NCI-H774 (cell line): ENCODE data around the gene CCDC91.
"Not testable (repeated sequence)": the region's sequence is repeated elsewhere in the genome, so short reads cannot be mapped to it uniquely, and the experiment has no call there.

Experiments used
- DNase-seq: peaks from one replicate; lab custom pipeline; 2025; lab: John Stamatoyannopoulos, UW

CCDC91 gene

DNA sequence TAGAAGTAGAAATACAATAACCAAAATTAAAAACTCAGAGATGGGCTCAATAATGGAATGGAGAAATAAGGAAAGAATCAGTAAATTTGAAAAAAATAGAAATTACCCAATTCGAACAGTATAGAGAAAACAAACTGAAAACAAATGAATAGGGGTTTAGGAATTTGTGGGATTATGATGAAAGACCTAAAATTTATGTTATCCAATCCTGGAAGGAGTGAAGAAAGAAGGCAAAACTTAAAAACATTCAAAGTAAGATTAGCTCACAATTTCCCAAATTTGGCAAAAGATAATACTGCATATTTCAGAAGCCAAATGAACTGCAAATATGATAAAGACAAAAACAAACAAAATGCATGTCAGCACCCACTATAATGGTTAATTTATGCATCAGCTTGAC lies 177.1 kb downstream of the CCDC91 start:
- no peak for DNase-seq

DNA sequence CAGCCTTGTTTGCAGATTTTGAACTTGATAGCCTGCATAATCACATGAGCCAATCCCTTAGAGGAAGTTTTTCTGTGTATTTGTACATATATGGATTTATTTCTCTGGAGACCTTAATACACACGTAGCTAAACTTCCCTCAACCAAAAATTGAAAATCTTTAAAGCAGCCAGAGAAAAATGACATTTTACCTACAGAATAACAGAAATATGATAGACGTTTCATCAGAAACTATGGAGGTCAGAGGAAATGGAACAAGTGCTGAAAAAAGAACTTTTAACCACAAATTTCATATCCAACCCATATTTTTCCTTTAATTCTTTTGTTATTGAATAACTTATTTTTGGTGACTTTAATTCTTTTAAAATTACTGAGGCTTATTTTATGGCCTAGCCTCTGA lies 177.7 kb downstream of the CCDC91 start:
- no peak for DNase-seq

DNA sequence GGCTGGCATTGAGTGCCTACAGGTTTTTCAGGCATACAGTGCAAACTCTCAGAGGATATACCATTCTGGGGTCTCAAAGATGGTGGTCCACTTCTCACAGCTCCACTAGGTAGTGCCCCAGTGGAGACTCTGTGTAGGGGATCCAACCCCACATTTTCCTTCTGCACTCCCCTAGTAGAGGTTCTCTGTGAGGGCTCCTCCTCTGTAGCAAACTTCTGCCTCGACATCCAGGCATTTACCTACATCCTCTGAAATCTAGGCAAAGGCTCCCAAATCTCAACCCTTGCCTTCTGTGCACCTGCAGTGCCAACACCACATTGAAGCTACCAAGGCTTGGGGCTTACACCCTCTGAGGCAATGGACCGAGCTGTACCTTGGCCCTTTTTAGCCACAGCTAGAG lies 179.2 kb downstream of the CCDC91 start:
- DNase-seq: no peak

DNA sequence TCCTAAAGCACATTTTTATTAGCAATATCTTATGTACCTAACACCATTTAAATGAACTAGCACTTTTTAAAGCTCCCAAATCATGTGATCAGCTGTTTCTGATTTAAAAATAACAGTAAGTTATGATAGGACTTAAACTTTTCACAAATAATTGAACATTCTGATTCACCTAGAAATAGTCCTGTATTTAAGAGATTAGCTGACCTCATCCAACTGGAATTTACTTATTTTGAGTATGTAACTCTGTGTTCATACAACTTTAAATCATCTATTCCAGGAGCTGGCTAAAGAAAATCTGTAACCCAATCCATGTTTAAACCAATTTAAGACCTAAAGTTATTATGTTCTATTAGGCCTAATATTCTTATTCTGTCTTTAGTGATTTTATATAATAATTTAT lies 184.3 kb downstream of the CCDC91 start:
- DNase-seq: no peak

DNA sequence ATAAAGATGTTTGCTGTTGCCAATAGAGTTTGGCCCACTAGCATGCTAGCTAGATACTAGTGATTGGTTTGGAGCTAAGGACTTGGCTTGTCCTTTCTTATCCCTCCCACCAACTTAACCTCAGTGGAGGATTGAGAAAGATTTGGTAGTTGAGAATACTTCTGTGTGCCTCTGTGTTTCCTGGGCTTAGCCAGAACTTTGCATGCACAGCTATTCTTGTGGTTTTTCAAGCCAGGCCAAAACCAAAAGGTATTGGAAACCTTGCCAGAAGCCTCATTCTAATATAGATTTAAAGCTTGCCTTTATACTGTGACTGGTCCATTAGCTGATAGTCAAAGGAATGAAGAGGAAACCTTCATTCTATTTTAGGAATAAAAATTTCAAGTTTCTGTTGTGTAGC lies 188.5 kb downstream of the CCDC91 start:
- DNase-seq: no peak

DNA sequence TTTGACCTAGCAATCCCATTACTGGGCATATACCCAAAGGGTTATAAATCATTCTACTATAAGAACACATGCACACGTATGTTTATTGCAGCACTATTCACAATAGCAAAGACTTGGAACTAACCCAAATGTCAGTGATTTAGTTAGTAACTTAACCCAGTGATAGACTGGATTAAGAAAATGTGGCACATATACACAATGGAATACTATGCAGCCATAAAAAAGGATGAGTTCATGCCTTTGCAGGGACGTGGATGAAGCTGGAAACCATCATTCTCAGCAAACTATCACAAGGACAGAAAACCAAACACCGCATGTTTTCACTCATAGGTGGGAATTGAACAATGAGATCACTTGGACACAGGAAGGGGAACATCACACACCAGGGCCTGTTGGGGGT lies 189.5 kb downstream of the CCDC91 start:
- not testable (repeated sequence) for DNase-seq

DNA sequence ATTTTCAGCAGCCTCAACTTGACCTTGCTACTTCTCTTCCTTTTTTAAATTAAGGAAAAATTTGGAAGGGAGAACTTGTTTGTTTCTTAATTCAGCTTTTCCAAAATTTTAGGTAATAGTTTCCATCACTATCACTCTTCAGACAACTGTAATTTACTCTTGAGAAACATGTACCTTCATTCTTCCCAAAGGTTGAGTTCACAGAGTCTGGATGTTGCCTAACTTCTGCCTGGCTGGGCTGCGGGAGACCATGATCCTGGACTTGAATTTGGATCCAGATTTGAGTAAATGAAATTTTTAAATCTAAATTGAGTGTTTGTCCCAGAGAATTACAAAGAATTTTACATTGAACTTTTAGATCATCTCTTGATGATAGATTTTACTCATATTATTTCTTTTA lies 193.1 kb downstream of the CCDC91 start:
- DNase-seq: no peak

DNA sequence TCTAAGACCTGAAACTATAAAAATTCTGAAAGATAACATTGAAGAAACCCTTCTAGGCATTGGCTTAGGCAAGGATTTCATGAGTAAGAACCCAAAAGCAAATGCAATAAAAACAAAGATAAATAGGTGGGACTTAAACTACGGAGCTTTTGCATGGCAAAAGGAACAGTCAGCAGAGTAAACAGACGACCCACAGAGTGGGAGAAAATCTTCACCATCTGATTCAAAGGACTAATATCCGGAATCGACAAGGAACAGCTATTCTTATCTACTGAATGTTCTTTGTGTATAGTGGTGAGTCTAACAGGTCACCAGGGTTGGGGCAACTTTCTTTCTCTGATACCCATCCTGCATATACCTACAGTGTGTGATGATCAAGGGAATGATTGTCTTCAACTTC lies 198.6 kb downstream of the CCDC91 start:
- no peak for DNase-seq

DNA sequence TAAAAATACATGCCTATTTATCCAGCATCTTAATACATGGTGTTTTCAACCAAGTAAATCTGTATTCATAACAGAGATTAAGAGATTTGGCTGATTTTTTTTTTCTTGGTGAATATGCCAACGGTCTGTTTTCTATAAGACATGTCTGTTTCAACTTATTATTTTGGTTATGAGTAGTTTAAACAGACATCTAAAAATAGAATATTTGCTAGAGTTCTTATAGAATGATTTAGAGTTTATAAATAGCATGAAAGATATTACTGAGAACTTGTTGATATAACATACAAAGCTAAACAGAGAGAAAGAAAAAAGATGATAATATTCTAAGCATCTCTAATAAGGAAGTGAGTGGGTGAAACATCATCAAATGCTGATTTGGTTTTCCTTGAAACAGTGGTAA lies 199.9 kb downstream of the CCDC91 start:
- DNase-seq: no peak

DNA sequence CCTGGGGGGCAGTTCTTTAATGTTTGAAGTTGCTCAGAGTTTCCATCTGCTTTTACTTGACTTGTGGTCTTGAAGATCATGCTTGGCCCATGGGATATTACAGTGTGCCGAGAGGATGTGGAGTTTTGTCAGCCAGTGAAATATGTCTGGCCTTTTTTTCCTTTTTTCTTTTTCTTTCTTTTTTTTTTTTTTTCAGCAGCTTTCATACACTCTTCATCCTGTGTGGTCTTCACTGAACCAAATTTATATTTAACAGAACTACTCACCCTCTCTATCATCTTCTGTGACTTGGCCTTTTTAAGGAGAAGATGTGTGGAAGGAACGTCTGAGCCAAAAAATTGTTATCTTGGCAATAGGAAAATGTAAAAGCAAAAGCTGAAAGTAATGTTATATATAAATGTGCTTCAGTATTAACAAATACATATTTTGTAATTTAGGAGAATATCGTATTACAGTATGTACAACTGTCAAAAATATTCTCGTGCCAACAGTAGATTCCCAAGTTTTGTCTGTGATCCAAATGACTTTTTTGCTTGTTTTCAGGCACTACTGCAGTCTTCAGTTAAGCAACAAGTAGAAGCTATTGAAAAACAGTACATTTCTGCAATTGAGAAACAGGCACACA lies 200.6 kb downstream of the CCDC91 start:
- no peak for DNase-seq

DNA sequence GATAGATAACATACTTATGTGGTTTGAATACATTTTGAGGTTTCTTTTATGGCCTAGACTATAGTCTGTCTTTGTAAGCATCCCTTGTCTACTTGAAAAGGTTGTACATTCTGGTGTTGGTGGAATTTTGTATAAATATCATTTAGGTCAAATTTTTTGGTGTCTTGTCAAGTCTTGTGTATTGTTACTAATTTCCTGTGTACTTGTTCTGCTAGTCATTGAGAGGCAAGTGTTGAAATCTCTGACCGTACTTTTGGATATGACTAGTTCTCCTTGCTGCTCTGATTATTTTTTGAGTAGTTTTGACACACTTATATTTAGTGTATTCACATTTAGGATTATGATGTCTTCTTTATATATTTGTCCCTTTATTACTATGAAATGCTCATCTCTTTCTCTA lies 219.6 kb downstream of the CCDC91 start:
- no peak for DNase-seq

DNA sequence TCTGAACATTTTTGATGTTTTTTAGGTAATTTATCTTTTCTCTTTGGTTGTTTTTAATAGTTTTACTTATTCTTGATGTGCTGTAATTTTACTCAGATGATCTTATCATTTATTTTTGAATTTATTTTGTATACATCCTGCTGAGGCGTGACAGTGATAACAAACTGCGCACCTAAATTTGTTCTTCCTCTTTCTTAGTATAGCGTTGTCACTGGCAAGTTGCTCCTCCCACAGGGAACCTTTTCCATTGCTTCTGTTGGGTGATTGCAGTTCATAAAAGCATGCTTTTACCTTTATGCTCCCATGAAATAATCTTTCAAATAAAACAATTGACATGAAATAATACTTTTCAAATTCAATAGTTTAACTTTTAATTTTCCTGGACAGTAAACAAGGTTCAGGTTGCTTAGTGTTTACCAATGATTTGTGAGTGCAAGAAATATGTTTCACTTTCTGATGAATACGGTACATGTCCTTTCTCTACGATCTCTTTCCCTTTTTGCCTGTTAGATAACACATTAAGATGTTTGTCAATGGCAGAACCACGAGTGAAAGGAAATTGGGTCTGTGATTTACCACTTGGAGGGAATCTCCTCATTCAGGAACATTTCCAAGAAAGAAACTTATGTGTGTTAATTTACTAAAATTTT lies 223.3 kb downstream of the CCDC91 start:
- DNase-seq: no peak

DNA sequence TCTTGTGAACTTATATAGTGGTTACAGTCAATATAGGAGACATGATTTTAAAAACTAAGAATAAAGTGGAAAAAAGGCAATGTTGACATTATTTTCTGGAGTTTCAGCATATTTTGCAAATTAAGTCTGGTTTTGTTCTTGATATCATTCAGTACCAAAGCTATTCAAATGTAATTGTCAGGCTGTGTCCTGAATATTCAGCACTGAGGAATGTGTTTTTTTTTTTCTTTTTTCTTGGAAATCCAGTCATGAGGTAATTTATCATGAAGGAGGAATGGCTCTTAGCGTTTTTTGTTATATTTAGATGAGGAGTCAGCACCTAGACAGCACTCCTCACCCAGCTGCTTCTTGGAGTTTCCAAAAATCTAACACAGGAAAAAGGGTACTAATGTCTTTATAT lies 225.5 kb downstream of the CCDC91 start:
- DNase-seq: no peak

DNA sequence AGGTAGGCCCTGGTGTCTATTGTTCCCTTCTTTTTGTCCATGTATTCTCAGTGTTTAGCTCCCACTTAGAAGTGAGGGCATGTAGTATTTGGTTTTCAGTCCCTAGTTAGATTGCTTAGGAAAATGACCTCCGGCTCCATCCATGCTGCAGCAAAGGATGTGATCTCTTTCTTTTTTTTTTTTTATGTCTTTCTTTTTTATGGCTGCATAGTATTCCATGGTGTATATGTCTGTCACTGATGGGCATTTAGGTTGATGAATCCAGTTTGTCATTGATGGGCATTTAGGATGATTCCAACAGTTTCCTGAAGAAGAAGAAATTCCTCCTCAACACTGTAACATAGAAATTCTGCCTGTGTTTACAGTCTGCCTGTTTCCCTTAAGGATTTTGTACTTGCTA lies 231.1 kb downstream of the CCDC91 start:
- DNase-seq: no peak

DNA sequence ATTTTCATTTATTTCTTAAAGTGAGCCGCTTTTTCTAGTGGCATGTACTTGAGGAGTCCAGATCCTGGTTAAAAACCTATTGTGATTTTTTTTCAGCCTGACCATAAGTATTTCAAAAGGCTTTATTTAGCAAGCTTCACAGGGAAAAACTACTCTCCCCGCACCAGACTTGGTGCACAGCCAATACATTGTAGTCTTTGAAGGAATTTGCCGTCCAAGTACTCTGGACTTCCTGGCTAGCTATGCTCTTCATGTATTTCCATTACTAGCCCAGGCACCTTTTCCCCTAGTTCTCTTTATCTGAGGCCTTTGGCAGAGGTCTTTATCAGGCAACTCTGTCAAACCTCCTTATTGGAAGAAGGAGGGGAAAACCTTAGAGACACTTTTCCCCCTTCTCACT lies 234.7 kb downstream of the CCDC91 start:
- no peak for DNase-seq

DNA sequence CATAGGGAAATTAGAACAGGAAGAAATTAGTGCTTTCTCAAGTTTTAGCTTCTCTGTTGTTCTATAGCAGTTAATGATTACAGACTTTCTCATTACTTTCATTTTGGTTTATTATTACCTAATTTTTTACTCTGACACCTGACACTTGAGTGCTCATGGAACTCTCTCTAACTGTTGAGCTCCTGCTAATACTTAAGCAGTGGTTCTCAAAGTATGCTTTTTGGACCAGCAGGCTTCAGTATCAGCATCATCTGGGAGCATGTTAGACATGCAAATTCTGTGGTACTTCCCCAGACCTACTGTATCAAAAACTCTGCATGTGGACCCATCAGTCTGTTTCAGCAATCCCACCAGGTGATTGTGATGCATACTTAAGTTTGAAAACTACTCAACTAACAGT lies 235.3 kb downstream of the CCDC91 start:
- DNase-seq: no peak

DNA sequence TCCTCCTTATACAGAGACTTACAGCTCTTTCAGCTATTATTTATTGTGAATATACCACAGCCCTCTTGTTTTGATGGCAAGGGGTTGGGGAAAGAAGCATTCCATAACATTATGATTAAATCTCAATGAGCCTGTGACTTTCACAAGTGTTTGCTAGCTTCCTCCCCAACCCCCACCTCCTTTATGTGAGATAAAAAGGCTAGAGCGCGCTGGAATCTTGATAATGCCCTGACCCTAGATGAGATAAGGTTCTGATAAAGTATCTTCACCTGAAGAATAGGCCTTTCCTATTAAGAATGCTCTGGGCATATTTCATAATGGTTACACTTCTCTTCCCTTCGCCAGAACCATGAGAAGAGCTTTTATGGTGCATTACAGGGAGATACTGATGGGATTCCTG lies 236.8 kb downstream of the CCDC91 start:
- DNase-seq: no peak

DNA sequence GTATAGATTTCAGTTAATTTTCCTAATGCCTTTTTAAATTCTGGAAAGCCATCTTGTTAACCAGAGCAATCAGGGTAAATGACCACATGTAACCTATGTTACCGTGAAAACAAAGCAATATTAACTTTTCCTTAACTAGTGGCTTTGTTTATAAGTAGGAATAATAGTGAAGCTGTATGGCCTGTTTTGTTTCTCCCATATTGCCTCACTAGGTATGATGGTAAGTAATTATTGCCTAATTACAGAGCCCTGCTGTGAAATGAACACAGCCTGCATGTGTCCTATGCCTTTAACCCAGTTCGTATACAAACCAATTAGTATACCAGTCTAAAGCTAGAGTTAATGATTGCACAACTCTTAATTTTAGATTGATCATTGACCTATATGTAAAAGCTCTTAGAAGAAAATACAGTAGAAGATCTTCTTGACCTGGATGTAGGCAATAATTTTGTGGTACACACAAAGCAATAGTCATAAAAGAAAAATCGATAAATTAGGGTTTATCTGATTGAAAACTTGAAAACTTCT lies 249.9 kb downstream of the CCDC91 start:
- DNase-seq: no peak

DNA sequence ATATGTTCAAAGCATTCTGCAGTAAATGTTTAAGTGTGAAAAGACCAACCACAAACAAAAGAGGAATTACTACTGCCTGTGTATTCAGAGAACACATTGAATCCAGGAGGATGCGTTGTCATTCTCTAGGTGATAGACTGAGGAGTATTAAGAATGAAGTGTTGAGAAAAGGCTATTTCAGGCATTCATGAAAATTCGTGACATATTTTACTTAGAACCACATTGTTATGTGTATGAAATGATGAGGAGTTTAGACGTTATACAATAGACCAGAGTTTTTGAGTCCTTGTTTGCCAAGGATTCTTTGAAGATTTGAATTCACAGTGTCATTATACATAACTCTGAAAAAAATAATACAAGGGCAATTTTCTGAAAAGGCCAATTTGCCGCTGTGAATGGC lies 251.8 kb downstream of the CCDC91 start:
- DNase-seq: no peak

DNA sequence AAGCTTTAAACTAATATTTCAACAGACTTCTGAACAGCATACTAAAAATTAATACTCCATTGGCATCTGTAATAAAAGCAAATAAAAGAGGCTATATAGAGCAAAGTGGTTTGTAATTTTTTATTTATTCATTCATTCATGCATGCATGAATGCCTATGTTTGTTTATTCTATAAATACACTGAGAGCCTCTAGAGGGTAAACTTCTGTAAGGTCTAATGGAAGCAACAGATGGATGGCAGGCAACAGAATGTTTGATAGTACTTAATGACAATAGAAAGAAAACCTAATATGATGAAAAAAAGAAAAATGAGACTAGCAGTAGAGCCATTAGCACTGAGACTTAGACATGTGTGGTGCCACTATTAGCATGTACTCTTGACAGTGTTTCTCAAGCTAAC lies 253.1 kb downstream of the CCDC91 start:
- peak; percentile 42 for DNase-seq

DNA sequence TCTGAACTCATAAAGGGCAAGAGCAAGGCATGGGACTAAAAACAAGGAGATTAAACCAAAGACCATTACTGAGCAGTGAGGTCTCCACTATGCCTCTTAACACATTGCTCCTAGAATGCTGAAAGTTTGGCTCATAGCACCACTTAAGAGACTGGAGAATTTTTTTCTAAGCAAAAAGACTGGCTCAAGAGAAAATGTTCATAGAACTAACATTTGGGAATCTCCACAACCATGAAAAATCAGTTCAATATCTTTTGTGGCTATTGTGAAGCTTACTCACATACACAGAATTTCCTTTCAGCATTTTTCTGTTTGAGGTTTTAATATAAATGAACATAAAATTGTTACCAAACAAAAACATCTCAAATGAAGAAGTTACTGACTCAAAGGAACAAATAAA lies 255.8 kb downstream of the CCDC91 start:
- DNase-seq: no peak

DNA sequence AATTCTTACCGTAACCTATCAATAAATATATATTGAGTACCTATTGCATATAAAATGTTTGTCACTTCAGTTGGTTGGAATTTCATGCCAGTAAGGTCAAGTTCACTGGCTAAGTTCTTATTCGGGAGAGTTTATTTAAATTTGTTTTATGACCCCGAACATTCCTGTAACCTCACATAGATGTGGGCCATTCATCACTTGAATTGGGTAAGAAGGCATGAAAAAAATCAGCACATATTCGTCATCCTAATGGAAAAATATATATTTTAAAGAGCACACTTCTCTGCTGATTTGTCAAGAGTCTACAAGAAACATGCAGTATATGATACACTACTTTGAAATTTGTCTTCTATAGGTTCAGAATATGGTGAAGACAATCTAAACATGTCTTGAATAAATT lies 263.4 kb downstream of the CCDC91 start:
- no peak for DNase-seq

DNA sequence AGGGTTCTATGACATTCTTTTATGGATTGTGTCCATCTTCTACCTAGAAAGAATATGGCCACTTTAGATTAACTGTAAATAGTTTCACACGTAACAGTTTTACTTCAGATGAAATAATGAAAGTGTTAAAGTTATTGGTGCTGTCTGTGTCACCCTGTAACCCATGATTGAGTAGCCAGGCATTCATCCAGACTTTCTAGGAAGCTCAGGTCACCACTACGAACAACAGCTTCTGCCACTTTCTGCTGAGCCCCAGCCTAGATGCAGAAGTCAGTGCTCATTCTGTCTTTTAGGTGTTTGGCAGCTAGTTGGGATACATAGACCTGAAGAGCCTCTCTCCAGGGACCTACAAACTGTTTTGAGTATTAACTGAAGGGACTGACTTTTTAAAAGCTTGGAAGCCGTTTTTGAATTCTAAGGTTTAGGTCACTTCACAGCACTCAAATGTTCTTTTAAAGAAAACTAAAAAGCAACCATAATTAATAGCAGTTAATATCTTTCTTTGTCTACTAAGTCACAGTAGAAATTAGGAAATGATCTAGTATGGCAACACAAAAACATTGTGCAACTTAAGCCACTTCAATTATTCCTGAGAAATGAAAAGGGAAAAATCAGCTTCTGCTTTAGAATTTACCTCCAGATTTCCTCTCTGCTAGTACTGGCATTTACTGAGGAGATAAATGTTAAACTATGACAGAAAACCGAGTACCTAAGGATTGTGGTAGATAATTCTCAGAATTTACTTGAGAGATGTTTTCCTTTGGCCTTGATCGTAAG lies 266.9 kb downstream of the CCDC91 start:
- no peak for DNase-seq
